Spleen (tissue), 11 donors: ENCODE results near the gene OFD1. TPM values are rescaled to one million over a fixed set of nuclear protein-coding genes. Genes with fewer than 3 reads are reported as not detected.

ENCODE experiments used
- DNase-seq: peaks from one replicate; pipeline ENCODE4 v3.0.0-alpha.2; 2020
- H3K27ac ChIP-seq, 8 donors: fragments of 200-600 bp; sonication (generic) in 7 of 8; 1 replicate in 4 of 8; 2 replicates in 4 of 8; pipeline versions ENCODE4 v1.5.0 to v1.8.0; 2016 to 2021; ENCODE audit warnings: inconsistent platforms in 4 of 8, mild to moderate bottlenecking in 4 of 8, moderate library complexity in 1 of 8
- H3K27me3 ChIP-seq, 7 donors: fragments of 200-600 bp; sonication (generic) in 6 of 7; replicated peaks in 1 of 7; 1 replicate in 4 of 7; 2 replicates in 3 of 7; pipeline versions ENCODE4 v1.5.0 to v1.8.0; 2016 to 2021; ENCODE audit warnings: inconsistent platforms in 3 of 7, mild to moderate bottlenecking in 1 of 7
- H3K36me3 ChIP-seq, 6 donors: fragments of 200-600 bp; sonication (generic) in 5 of 6; 1 replicate in 4 of 6; 2 replicates in 2 of 6; pipeline versions ENCODE4 v1.5.0 to v1.8.0; 2016 to 2021; ENCODE audit warnings: inconsistent platforms in 2 of 6
- H3K4me1 ChIP-seq, 6 donors: fragments of 200-600 bp; sonication (generic) in 5 of 6; 1 replicate in 3 of 6; 2 replicates in 3 of 6; pipeline versions ENCODE4 v1.5.0 to v1.8.0; 2016 to 2021; ENCODE audit warnings: inconsistent platforms in 3 of 6
- H3K4me3 ChIP-seq, 8 donors: fragments of 200-600 bp; sonication (generic) in 7 of 8; 1 replicate in 4 of 8; 2 replicates in 4 of 8; pipeline versions ENCODE4 v1.5.0 to v1.8.0; 2016 to 2021; ENCODE audit warnings: inconsistent platforms in 4 of 8, mild to moderate bottlenecking in 4 of 8, moderate library complexity in 2 of 8
- H3K9me3 ChIP-seq, 8 donors: fragments of 200-600 bp; sonication (generic) in 7 of 8; 1 replicate in 4 of 8; 2 replicates in 4 of 8; pipeline versions ENCODE4 v1.5.0 to v1.8.0; 2016 to 2021; ENCODE audit warnings: inconsistent platforms in 4 of 8
- CTCF ChIP-seq, 11 experiments: fragments of 200-600 bp in 7 of 11; fragments of 450-650 bp in 4 of 11; sonication (generic) in 4 of 11; IDR thresholded peaks in 8 of 11; conservative IDR thresholded peaks in 3 of 11; 1 replicate in 7 of 11; 2 replicates in 4 of 11; pipeline versions ENCODE4 v1.4.0 to v1.8.0; 2016 to 2021; ENCODE audit warnings: antibody characterized with exemption in 11 of 11, inconsistent platforms in 4 of 11, mild to moderate bottlenecking in 1 of 11
- POLR2A ChIP-seq, 3 donors: fragments of 450-650 bp; IDR thresholded peaks; one replicate each; pipeline ENCODE4 v1.5.1; 2017; ENCODE audit warnings: antibody characterized with exemption in 3 of 3, mild to moderate bottlenecking in 1 of 3
- POLR2AphosphoS5 ChIP-seq, 3 donors: sonication (generic); formaldehyde crosslinking; IDR thresholded peaks; one replicate each; pipeline ENCODE4 v1.5.1; 2017; ENCODE audit warnings: antibody characterized with exemption in 3 of 3
- WGBS, 5 donors: extraction: QIAGEN DNeasy Blood & Tissue Kit in 3 of 5; methylation state at CpG; one replicate each; pipeline versions ENCODE4 v1.1.5 to v1.1.7; 2013 to 2018; 5-methylcytosine and 5-hydroxymethylcytosine counted together
- intact Hi-C: fragments of 100-400 bp; cut with DNase I; formaldehyde crosslinking; loops from one replicate; pipeline ENCODE4 v1.15.0; 2023; ENCODE audit warnings: low total_unique reads
- polyA plus RNA-seq, 3 donors: library from polyadenylated mRNA; stranded (reverse); fragments of 200-250 nt; gene quantifications; one replicate each; pipeline ENCODE4 v1.2.1, GENCODE V29; 2013
- total RNA-seq, 7 donors: library from RNA; depleted of rRNA in 3 of 7; stranded (reverse); fragments of >200 nt in 3 of 7; fragmentation: NEBNext Ultra II Directional in 4 of 7; extraction: Animal tissue kit (Norgen Biotek cat#: 25700) in 4 of 7; gene quantifications; one replicate each; pipeline versions ENCODE4 v1.1.0 to v1.2.1, GENCODE V29; 2016 to 2021
- donor health status: healthy with polysubstance abuse.
- donor health status: DM: no; HTN: no; CAD: no; lungs with moderate emphysema.
- donor health status: DM: no; HTN: no; CAD: no.
- donor health status: Bipolar disorder and iron deficiency.
- donor health status: healthy.
- donor health status: DM: no; HTN: no; CAD: no.
- donor health status: DM: yes; HTN: yes; CAD: no.

Gene OFD1
- total and polyA plus RNA-seq, 10 donors = 33.6 to 138 (median 50.9) TPM

GRCh38 chrX:13690836-13691235, 43.7 kb upstream of the OFD1 start:
- TF ChIP-seq CTCF (IDR thresholded peaks at IDR 0.05 in 8 of 11, conservative IDR thresholded peaks at IDR 0.05 in 3 of 11) = no peak
- no peak for TF ChIP-seq POLR2AphosphoS5 (IDR thresholded peaks at IDR 0.05)
- TF ChIP-seq POLR2A (IDR thresholded peaks at IDR 0.05) = no peak
- H3K9me3 ChIP-seq = no peaks in the 10 kb centered on the region
- H3K27me3 ChIP-seq = peaks cover 0 to 16% (median under 1%) of the 10 kb centered on the region in 7 donors
- H3K36me3 ChIP-seq = no peaks in the 10 kb centered on the region
- DNase-seq = no peak
- intact Hi-C loops = no loop called here
- 52 to 57% (median 53%) methylated on average over 3 of the region's 3 CpGs for WGBS, 5 donors
- H3K27ac ChIP-seq = peak overlapping the region in 4 of 8 donors; percentile 92 to 97 (median 96)
- peaks cover 22 to 66% (median 58%) of the 10 kb centered on the region in 6 donors for H3K4me1 ChIP-seq
- H3K4me3 ChIP-seq = peak overlapping the region in 5 of 8 donors; percentile 54 to 84 (median 58)

GRCh38 chrX:13691841-13692371, 42.6 kb upstream of the OFD1 start:
- TF ChIP-seq CTCF (IDR thresholded peaks at IDR 0.05 in 8 of 11, conservative IDR thresholded peaks at IDR 0.05 in 3 of 11) (no peak), POLR2AphosphoS5 (IDR thresholded peaks at IDR 0.05) (no peak), POLR2A (IDR thresholded peaks at IDR 0.05) (no peak)
- intact Hi-C loops = no loop called here

GRCh38 chrX:13692771-13693231, 41.7 kb upstream of the OFD1 start:
- intact Hi-C loops = no loop called here
- peak overlapping the region in 1 of 8 donors; percentile 1 for H3K4me3 ChIP-seq
- TF ChIP-seq POLR2AphosphoS5 (IDR thresholded peaks at IDR 0.05) = no peak
- no peak for TF ChIP-seq CTCF (IDR thresholded peaks at IDR 0.05 in 8 of 11, conservative IDR thresholded peaks at IDR 0.05 in 3 of 11)
- no peak for TF ChIP-seq POLR2A (IDR thresholded peaks at IDR 0.05)
- WGBS, 5 donors = 71 to 85% (median 74%) methylated on average over 5 of the region's 5 CpGs
- peak overlapping the region in 4 of 8 donors; percentile 33 to 97 (median 96) for H3K27ac ChIP-seq
- peaks cover 0 to 16% (median 0%) of the 10 kb centered on the region in 7 donors for H3K27me3 ChIP-seq
- H3K9me3 ChIP-seq = no peaks in the 10 kb centered on the region
- peaks cover 25 to 85% (median 73%) of the 10 kb centered on the region in 6 donors for H3K4me1 ChIP-seq
- DNase-seq = no peak
- no peaks in the 10 kb centered on the region for H3K36me3 ChIP-seq

More at GRCh38 chrX:13691841-13692371, 42.6 kb upstream of the OFD1 start:
- no peaks in the 10 kb centered on the region for H3K9me3 ChIP-seq
- WGBS, 5 donors = 63 to 71% (median 66%) methylated on average over 7 of the region's 7 CpGs
- peak overlapping the region in 1 of 8 donors; percentile 84 for H3K4me3 ChIP-seq
- no peak for DNase-seq
- peaks cover 22 to 76% (median 66%) of the 10 kb centered on the region in 6 donors for H3K4me1 ChIP-seq
- peaks cover 0 to 16% (median 0%) of the 10 kb centered on the region in 7 donors for H3K27me3 ChIP-seq
- H3K27ac ChIP-seq = peak overlapping the region in 5 of 8 donors; percentile 26 to 97 (median 96)
- H3K36me3 ChIP-seq = no peaks in the 10 kb centered on the region

- 51 to 81% (median 56%) methylated on average over 7 of the region's 7 CpGs for WGBS, 5 donors
- TF ChIP-seq POLR2AphosphoS5 (IDR thresholded peaks at IDR 0.05) (no peak), CTCF (IDR thresholded peaks at IDR 0.05 in 8 of 11, conservative IDR thresholded peaks at IDR 0.05 in 3 of 11) (no peak), POLR2A (IDR thresholded peaks at IDR 0.05) (no peak)
- Histone ChIP-seq H3K36me3 (no peaks in the 10 kb centered on the region), H3K4me1 (peaks cover 29 to 85% (median 75%) of the 10 kb centered on the region in 6 donors), H3K9me3 (no peaks in the 10 kb centered on the region), H3K27ac (peak overlapping the region in 4 of 8 donors; percentile 33 to 97 (median 96)), H3K27me3 (peaks cover 0 to 16% (median 0%) of the 10 kb centered on the region in 7 donors), H3K4me3 (peak overlapping the region in 1 of 8 donors; percentile 1)
- intact Hi-C loops = no loop called here
- no peak for DNase-seq
Measured at GRCh38 chrX:13693341-13693961, 41.1 kb upstream of the OFD1 start.
